PC-3 (cell line): Measurements from ENCODE around the gene KRT12. TPM values are rescaled to one million over a fixed set of nuclear protein-coding genes. Genes with fewer than 3 reads are reported as not detected.
A peak's percentile ranks its signal among the peaks of the same experiment; 100 is the strongest.

Experiments used
- ATAC-seq: fragments of 200-7000 bp; cut with Tn5 transposase; 2 replicates; pipeline ENCODE4 v1.9.1; 2020; ENCODE audit warnings: mild to moderate bottlenecking, moderate library complexity
- BruUV-seq: library from RNA; stranded (reverse); fragments of 400-500 nt; replicated peaks from 2 replicates; lab custom pipeline; 2021; lab: Mats Ljungman, UMichigan
- CTCF ChIA-PET: fragments of 300-600 bp; sonication (Branson Sonifier 250); formaldehyde crosslinking; loops from one replicate; lab custom pipeline; 2022; ENCODE audit warnings: antibody characterized with exemption; lab: Charles Lee
- POLR2A ChIA-PET: fragments of 300-600 bp; sonication (Branson Sonifier 250); formaldehyde crosslinking; loops from one replicate; lab custom pipeline; 2022; ENCODE audit warnings: antibody characterized with exemption; ENCODE audit not compliant: unreplicated experiment; lab: Charles Lee
- DNase-seq: peaks from one replicate; pipeline ENCODE4 v3.0.0-alpha.2; 2015
- H2AFZ ChIP-seq: fragments of 300-600 bp; sonication (generic); 2 replicates; pipeline ENCODE4 v1.6.0; 2016; ENCODE audit warnings: antibody characterized with exemption, low read length
- H3F3A ChIP-seq: fragments of 300-600 bp; sonication (generic); one replicate; pipeline ENCODE4 v1.6.0; 2017; ENCODE audit warnings: antibody characterized with exemption, low read length, control low read depth, mild to moderate bottlenecking; ENCODE audit not compliant: unreplicated experiment
- H3K27ac ChIP-seq: fragments of 300-600 bp; sonication (generic); 2 replicates; pipeline ENCODE4 v1.5.1; 2016; ENCODE audit warnings: mild to moderate bottlenecking, low read length
- H3K27me3 ChIP-seq: fragments of 300-600 bp; sonication (generic); 2 replicates; pipeline ENCODE4 v1.6.1; 2016; ENCODE audit warnings: low read length, mixed read lengths
- H3K36me3 ChIP-seq: fragments of 300-600 bp; sonication (generic); 2 replicates; pipeline ENCODE4 v1.6.1; 2016; ENCODE audit warnings: low read depth, mixed run types, low read length, mixed read lengths
- H3K4me1 ChIP-seq: fragments of 300-600 bp; sonication (generic); 2 replicates; pipeline ENCODE4 v1.5.1; 2016; ENCODE audit warnings: low read length; ENCODE audit not compliant: insufficient read depth
- H3K4me2 ChIP-seq: fragments of 300-600 bp; sonication (generic); 2 replicates; pipeline ENCODE4 v1.6.0; 2016; ENCODE audit warnings: low read length
- H3K4me3 ChIP-seq: fragments of 300-600 bp; sonication (generic); 2 replicates; pipeline ENCODE4 v1.5.1; 2016; ENCODE audit warnings: mild to moderate bottlenecking, low read length, mixed read lengths
- H3K79me2 ChIP-seq: fragments of 300-600 bp; sonication (generic); 2 replicates; pipeline ENCODE4 v1.6.1; 2017; ENCODE audit warnings: low read length, mixed read lengths
- H3K9ac ChIP-seq: fragments of 300-600 bp; sonication (generic); 2 replicates; pipeline ENCODE4 v1.6.0; 2016; ENCODE audit warnings: mild to moderate bottlenecking, low read length
- H3K9me2 ChIP-seq: fragments of 300-600 bp; sonication (generic); replicated peaks from 2 replicates; pipeline ENCODE4 v1.6.1; 2016; ENCODE audit warnings: mixed run types, low read length, mixed read lengths
- H3K9me3 ChIP-seq: fragments of 300-600 bp; sonication (generic); 2 replicates; pipeline ENCODE4 v1.6.1; 2016; ENCODE audit warnings: low read length, mixed read lengths
- H4K20me1 ChIP-seq: fragments of 300-600 bp; sonication (generic); 2 replicates; pipeline ENCODE4 v1.6.1; 2016; ENCODE audit warnings: low read length, mixed read lengths
- EZH2 ChIP-seq: fragments of 300-600 bp; sonication (generic); IDR thresholded peaks from one replicate; pipeline ENCODE4 v1.6.1; 2017; ENCODE audit warnings: antibody characterized with exemption, mild to moderate bottlenecking, low read length; ENCODE audit not compliant: unreplicated experiment
- EZH2phosphoT487 ChIP-seq: fragments of 300-600 bp; sonication (generic); IDR thresholded peaks from 2 replicates; pipeline ENCODE4 v1.6.1; 2018; ENCODE audit warnings: mild to moderate bottlenecking, antibody characterized with exemption, low read length, borderline replicate concordance
- intact Hi-C: fragments of 100-400 bp; cut with micrococcal nuclease; formaldehyde crosslinking; loops from 2 replicates; pipeline ENCODE4 v1.9.0; 2023
- total RNA-seq: library from RNA; depleted of rRNA; stranded (reverse); fragments of >200 nt; gene quantifications from 2 replicates; pipeline ENCODE4 v1.2.3, GENCODE V29; 2014
- TF ChIP-seq, protein P1 (sequence below): fragments of 300-600 bp; sonication (generic); conservative IDR thresholded peaks from 2 replicates; pipeline ENCODE4 v1.5.1; 2017; ENCODE audit warnings: antibody characterized with exemption, low read depth, mild to moderate bottlenecking, low read length

The KRT12 gene
- total RNA-seq, 1 experiment from 2014 or later: not detected

DNA sequence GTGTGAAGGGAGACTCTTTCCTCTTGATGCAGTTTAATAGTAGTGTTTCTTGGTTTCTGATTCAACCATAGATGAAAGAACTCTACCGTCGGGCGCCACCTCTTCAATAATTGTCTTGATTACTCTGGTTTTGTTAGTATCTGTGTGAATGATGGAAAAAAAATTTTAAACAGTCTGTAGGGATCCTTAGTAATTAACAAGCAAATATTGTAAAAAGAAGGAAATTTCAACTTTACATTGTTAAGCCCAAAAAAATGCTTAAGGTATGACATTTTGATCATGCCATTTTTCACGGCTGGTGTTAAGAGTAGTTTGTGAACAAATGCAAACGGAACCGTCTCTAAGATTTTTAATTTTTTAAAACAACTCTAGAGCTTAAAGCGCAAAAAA, 48.7 kb downstream of the KRT12 start:
- TF ChIP-seq EZH2 (no peak), EZH2phosphoT487 (no peak)
- TF ChIP-seq, protein P1, sequence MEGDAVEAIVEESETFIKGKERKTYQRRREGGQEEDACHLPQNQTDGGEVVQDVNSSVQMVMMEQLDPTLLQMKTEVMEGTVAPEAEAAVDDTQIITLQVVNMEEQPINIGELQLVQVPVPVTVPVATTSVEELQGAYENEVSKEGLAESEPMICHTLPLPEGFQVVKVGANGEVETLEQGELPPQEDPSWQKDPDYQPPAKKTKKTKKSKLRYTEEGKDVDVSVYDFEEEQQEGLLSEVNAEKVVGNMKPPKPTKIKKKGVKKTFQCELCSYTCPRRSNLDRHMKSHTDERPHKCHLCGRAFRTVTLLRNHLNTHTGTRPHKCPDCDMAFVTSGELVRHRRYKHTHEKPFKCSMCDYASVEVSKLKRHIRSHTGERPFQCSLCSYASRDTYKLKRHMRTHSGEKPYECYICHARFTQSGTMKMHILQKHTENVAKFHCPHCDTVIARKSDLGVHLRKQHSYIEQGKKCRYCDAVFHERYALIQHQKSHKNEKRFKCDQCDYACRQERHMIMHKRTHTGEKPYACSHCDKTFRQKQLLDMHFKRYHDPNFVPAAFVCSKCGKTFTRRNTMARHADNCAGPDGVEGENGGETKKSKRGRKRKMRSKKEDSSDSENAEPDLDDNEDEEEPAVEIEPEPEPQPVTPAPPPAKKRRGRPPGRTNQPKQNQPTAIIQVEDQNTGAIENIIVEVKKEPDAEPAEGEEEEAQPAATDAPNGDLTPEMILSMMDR: no peak
- ATAC-seq: no peak
- POLR2A ChIA-PET: interaction anchor here (0.8 to 1.0 kb wide), 2 partner anchors 38 to 84 kb away, joined by 20 to 31 read pairs; no protein-coding TSS in a partner anchor
- Histone ChIP-seq H3K9ac (peak overlapping the region; percentile 89), H3K79me2 (peaks cover 25% of the 10 kb centered on the region), H3K4me3 (peak overlapping the region; percentile 96), H3K4me2 (peak overlapping the region; percentile 94), H3K9me2 (no peaks in the 10 kb centered on the region), H3K9me3 (no peaks in the 10 kb centered on the region), H3K27ac (peak overlapping the region; percentile 71), H3K36me3 (no peaks in the 10 kb centered on the region), H2AFZ (peak overlapping the region; percentile 58; the same call in 1 of the 2 replicates), H4K20me1 (no peaks in the 10 kb centered on the region), H3F3A (peaks cover 6% of the 10 kb centered on the region), H3K4me1 (peaks cover 22% of the 10 kb centered on the region), H3K27me3 (no peaks in the 10 kb centered on the region)
- intact Hi-C loops: loop anchor here (1.0 kb wide), 1 partner anchor 84 kb away; no protein-coding TSS in a partner anchor
- CTCF ChIA-PET: no interaction called here
- TSS peak; percentile 93 for BruUV-seq
- no peak for DNase-seq

DNA sequence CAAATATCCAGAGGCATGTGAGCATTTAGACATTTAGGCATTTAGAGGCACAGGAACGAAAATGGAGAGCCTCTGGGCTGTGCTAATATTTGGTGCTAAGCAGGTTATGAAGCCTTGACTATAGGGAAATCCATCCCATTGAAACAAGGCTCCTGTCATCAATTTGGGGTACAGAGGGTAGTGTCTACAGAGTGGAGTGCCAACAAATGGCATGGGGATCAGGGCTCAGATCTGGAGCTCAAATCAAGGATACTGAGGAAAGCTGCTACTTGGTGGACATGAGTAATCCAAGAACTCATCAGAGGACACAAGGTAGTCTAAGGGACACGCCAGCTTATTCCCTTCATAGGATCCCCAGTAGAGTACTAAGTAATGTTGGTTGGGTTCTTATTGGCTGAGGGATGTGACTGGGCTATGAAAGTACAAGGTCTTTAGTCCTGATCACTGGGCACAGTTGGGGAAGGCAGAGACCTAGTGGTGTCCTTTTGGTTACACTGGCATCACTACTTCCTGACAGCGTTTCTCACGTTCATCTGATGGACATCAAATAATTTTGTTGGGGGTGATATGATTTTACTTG, 49.8 kb downstream of the KRT12 start:
- POLR2A ChIA-PET: no interaction called here
- H4K20me1 ChIP-seq: no peaks in the 10 kb centered on the region
- no peak for TF ChIP-seq EZH2phosphoT487
- H3K27ac ChIP-seq: no peak overlapping the region
- BruUV-seq: no TSS peak
- no peak overlapping the region for H2AFZ ChIP-seq
- peaks cover 7% of the 10 kb centered on the region for H3F3A ChIP-seq
- no peak overlapping the region for H3K4me3 ChIP-seq
- H3K36me3 ChIP-seq: no peaks in the 10 kb centered on the region
- no peak overlapping the region for H3K4me2 ChIP-seq
- CTCF ChIA-PET: no interaction called here
- H3K79me2 ChIP-seq: peaks cover 25% of the 10 kb centered on the region
- no peak overlapping the region for H3K9ac ChIP-seq
- H3K4me1 ChIP-seq: peaks cover 26% of the 10 kb centered on the region
- DNase-seq (no peak), ATAC-seq (no peak)
- no peaks in the 10 kb centered on the region for H3K27me3 ChIP-seq
- H3K9me2 ChIP-seq: no peaks in the 10 kb centered on the region
- no peaks in the 10 kb centered on the region for H3K9me3 ChIP-seq
- intact Hi-C loops: no loop called here

DNA sequence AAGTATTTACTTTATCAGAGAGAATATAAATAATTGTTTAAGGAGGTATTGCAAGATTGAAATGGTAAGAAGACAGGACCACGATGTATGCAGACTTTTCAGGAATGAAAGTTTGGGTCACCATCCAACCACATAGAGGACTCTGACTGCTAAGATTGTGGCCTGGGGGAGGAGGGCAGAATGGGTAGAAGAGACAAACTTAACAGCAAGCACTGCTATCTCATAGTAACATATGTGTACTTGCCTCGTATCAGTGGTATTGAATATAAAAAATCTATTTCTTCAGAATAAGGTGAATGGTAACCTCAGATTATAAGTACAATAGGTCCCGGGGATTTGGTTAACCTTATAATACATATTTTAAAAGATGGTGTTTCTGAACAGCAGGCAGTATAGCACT, 50.5 kb downstream of the KRT12 start:
- DNase-seq (no peak), ATAC-seq (no peak)
- no peaks in the 10 kb centered on the region for H3K27me3 ChIP-seq
- no peak for TF ChIP-seq EZH2phosphoT487
- no peak for TF ChIP-seq EZH2
- TF ChIP-seq, protein P1: no peak
- CTCF ChIA-PET: no interaction called here
- H3K4me3 ChIP-seq: no peak overlapping the region
- H3K79me2 ChIP-seq: peaks cover 25% of the 10 kb centered on the region
- H4K20me1 ChIP-seq: no peaks in the 10 kb centered on the region
- no peaks in the 10 kb centered on the region for H3K36me3 ChIP-seq
- H3F3A ChIP-seq: peaks cover 7% of the 10 kb centered on the region
- no peaks in the 10 kb centered on the region for H3K9me3 ChIP-seq
- H3K9ac ChIP-seq: no peak overlapping the region
- H3K27ac ChIP-seq: no peak overlapping the region
- POLR2A ChIA-PET: no interaction called here
- no peak overlapping the region for H2AFZ ChIP-seq
- H3K9me2 ChIP-seq: no peaks in the 10 kb centered on the region
- H3K4me2 ChIP-seq: no peak overlapping the region
- peaks cover 23% of the 10 kb centered on the region for H3K4me1 ChIP-seq
- intact Hi-C loops: no loop called here
- no TSS peak for BruUV-seq
